Bone marrow (tissue), 2 donors: ENCODE data around the gene MEST.
"Not testable (repeated sequence)": the region's sequence is repeated elsewhere in the genome, so short reads cannot be mapped to it uniquely, and the experiment has no call there.

Source experiments
- DNase-seq, 2 donors: peaks; one replicate each; lab custom pipeline; 2025; lab: John Stamatoyannopoulos, UW

Gene MEST

DNA sequence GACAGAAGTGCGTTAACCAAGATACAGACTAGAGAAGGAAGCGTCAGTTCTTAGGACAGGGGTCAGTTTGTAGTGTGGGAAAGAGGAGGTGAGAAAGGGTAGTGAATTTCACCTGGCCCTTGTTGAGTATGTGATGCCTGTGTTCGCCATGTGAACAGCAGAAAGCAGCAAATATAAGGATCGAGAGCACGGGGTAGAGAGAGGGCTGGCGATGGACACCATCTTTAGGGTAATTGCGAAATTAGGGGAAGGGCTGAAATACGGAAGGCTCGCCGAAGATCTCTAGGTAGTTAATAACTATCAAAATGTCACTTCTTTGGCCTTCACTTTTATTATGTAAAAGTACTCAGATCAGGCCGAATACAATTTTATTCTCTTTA, 6.2 kb upstream of the MEST start:
- no peak for DNase-seq

- DNase-seq = peak in 1 of 2 donors; percentile 34
Measured at GRCh38 chr7:130486114-130486953, 5.6 kb upstream of the MEST start.

DNA sequence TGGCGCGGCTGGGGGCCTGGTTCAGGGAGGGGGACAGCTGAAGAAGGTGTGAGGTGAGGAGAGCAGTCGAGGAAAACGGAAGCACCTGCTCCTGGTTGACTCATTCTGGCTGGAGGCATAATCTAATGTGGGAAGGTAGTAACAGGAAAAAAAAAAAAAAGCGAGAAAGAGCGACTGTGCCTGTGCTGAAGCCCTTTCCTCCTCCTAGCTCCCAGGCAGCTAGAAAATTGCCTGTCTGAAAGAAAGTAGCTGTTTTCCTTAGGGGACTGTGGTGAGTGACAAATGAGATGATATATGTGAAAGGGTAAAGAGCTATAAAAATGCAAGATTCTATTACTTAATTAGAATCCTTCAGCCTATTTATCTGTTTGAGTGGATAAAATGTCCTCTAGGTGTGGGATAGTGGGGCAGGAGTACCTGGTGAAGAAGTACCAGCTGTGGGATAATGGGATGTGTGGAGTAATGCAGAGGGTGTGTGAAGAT, 4.9 kb upstream of the MEST start:
- peak in 1 of 2 donors; percentile 48 for DNase-seq

DNA sequence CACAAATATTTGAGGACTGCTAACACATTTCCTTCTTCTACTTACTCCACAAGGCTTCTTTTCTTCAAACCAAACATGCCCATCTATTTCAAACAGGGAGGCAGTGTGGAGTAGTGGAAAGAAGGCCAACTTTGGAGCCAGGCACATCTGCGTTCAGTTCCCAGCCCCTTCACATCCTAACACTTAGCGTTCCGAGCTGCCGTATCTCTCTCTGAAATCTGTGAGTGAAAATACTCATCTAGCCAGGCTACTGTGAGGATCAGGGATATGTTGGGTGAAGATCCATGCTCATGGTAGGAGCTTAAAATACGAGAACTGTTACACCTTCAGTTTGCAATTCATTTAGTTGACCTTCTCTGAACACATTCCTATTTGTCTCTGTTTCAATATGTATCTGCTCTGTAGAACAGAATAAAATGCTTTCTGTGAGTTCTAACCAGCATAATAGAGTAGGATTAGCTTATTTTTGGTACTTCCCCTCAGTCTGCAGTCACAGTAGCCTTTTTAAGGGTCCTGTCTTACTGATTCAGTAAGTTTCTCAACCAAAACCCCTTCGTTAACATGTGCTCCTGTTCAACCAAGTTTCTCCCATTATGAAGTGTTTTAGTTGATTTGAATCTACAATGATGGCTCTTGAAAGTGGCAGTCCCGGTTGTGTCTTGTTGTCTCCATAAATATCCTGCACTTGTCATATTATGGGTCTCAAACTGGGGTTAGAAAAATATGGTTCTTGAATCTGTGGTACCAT, 3.3 kb upstream of the MEST start:
- DNase-seq = no peak

GRCh38 chr7:130489140-130489983, 2.5 kb upstream of the MEST start:
- DNase-seq = no peak

DNA sequence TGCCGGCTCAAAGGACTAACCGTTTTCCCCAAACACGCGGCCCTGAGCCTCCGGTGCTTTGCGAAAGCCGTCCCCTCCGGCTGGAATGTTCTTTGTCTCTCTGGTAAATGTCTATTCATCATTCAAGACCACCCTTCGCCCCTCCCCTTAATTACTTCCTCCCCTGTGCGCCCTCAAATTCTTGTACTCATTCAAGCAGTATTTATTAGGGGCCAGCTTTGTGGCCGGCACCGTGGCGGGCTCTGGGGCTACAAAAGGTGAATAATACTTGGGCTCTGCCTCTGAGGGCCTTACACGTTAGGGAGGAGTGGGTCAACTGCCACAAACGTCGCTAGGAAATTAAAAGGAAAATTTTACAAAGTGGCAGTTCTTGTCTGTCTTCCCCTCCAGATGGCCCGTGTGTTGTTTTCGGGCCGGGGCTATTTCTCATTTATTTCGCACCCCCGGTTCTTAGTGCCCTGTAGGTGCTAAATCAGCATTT, 1.5 kb upstream of the MEST start:
- DNase-seq = no peak

DNA sequence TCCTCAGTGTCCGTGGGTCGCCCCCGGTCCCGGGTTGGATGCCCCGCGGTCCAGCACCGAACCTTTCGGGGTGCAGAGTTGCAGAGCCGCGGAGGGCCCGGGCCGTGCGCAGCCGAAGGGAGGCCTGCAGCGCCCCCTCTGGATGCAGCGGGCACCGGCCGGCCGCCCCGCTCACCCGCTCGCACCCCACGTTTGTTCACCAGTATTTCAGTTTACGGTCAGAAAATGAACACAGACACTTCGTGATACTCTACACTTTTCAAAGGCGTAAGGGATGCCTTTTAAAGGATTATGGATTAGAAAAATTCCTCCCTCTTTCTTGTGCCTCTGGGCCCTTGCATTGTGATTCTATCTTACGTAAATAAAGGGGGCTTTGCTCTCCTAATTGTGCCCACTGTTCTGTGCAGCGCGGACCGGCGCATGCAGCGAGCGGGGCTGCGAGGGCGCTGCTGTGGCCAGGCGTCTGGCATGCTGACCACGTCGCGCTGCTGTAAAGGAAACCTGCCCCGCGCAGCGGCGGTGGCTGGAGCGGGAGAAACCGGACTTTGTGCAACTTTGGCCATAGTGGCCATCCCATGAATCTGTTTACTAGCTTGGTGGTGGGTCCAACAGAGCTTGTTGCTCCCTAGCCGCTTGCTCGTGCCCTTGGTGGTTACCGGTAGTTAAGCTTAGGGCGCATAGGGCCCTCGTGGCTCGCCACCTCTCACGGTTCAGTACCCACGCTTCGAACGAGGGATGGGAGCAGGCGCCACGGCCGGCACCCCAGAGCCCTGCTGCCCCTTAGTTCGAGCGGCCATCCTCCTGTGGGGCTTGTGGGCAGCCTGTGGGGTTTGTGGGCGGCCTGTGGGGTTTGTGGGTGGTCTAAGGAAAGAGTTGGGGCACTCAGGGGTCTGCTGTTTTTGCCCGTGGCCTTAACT, 739 bp upstream of the MEST start:
- no peak for DNase-seq

DNA sequence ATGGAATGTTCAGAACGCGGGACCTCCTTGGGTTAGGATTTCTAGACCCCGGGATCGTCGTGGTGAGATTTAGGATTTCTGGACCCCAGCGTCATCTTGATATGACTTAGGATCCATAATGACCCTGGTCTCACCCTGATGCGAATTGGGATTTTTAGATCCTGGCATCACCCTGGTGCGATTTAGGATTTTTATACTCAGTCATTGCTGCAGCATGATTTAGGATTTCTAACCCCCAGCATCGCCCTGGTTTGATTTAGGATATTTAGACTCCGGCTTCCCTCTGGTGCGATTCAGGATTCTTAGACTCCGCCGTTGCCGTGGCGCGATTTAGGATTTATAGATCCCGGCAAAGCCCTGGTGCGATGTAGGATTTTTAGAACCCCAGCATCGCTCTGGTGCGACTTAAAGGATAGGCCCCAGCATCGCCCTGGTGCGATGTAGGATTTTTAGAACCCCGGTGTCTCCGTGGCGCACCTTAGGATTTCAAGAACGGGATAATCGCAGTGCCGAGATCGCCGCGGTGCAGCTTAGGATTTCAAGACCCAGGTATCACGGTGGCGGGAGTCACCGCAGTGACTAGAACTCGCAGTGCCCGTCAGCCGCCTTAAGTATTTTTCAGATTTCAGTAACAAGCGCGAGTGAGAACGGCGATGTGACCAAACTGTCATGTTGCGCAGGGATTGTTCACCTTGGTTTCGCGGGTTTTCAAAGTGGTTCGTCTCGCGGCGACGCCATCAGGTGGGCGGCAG, 814 bp downstream of the MEST start:
- DNase-seq = no peak

- DNase-seq = no peak
Measured at GRCh38 chr7:130493275-130493873, 1.5 kb downstream of the MEST start.

- no peak for DNase-seq
Measured at GRCh38 chr7:130494431-130494858, 2.6 kb downstream of the MEST start.

GRCh38 chr7:130500463-130500862, 8.6 kb downstream of the MEST start:
- no peak for DNase-seq

GRCh38 chr7:130500910-130501309, 9.0 kb downstream of the MEST start:
- DNase-seq = no peak

GRCh38 chr7:130505753-130506152, 13.9 kb downstream of the MEST start:
- DNase-seq = no peak

DNA sequence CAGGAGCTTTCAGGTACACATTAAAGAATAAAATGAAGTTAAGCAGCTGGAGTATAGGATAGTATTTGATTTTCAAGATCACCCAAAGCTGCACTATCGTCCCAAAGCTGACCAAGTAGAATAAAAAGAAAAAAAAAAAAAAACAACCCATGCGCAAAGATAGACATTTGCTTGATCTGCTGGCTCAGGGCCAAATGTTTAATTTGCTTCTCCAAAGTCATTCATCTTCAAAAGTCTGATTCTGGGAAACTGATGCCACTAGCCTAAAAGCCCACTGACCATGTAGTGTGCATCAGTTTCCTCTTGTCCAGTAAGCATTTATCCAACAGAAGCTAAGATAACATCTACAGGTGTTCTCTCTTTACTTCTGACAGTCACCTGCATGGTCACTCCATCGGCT, 14.5 kb downstream of the MEST start:
- DNase-seq = no peak

DNA sequence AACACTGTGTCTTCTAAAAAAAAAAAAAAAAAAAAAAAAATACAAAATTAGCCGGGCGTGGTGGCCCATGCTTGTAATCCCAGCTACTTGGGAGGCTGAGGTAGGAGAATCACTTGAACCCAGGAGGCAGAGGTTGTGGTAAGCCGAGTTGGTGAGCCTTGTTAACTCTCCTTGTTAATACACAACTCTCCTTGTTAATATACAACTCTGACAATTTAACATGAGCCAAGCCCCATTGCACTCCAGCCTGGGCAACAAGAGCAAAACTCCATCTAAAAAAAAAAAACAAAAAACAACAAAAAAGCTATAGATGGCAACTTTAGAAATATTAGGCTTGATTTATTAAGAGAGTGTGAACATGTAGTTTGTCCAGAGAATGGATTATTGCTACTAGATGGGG, 20.2 kb downstream of the MEST start:
- not testable (repeated sequence) for DNase-seq

- DNase-seq = no peak
Measured at GRCh38 chr7:130513447-130513846, 21.6 kb downstream of the MEST start.

DNA sequence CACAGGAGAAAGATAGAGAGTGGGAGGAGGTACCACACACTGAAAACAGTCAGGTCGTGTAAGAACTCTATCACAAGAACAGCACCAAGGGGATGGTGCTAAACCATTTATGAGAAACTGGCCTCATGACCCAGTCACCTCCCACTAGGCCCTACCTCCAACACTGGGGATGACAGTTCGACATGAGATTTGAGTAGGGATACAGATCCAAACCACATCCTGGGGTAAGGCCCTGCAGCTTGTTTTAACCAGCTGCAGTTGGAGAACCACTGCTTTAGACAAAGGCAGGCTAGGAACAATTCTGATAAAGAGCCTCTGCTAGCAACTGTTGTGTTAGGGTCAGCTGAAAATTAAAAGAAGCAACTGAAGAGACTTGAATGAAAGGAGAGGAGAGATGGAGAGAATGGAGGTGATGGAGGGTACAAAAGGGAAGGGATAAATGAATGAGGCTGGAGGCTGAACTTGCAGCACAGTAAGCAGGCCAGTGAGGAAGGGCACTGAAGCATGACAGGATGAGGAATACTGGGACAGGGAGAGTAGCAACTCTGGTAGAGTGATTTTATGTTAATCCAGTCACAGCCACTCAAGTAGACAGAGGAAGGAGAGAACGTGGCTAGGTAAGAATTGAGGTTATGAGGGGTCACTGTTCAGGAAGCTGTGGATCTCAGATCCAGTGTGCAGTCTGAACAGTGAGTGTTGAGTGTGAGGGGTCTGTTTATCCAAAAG, 23.6 kb downstream of the MEST start:
- DNase-seq = no peak

DNA sequence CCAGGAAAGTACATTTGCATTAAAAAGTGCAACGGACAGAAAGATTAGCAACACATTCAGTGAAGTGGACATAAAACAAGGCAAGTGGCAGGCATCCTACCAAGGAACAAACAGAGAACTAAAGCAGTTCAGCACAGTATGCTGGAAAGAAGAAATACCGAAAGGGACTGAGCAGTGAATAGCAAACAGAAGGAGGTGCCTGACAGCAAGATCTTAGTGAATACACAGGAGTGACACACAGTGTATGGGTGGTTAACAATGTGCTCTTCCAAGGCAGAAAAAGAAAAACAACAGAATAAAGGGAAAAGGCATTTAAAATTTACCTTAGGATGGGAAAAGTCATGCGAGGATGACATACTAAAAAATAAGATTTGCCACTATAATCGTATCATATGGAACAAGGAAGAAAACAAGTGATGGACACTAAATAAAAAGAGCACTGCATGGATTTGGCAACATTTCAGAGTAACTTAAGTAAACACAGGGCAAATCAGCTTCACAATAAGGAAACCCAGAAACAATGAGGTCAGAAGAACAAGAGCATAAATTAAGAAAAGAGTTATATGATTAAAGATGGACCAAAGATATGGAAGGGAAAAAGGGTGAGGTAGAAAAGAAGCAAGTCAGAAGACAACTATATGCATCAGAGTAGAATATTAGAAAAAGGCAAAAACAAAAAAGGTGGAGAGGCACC, 29.5 kb downstream of the MEST start:
- DNase-seq = no peak
